Activated T-cell treated with anti-CD3 and anti-CD28 coated beads for 1 hour (primary cell): ENCODE measurements around the gene ACTR10.
"Not testable (repeated sequence)": the region's sequence is repeated elsewhere in the genome, so short reads cannot be mapped to it uniquely, and the experiment has no call there.

ENCODE experiments used
- DNase-seq: peaks from one replicate; pipeline ENCODE4 v3.0.0-alpha.2; 2020; ENCODE audit warnings: low read depth

The ACTR10 gene

GRCh38 chr14:58216544-58216943, 16.6 kb downstream of the ACTR10 start:
- DNase-seq = no peak

GRCh38 chr14:58227096-58227819, 27.3 kb downstream of the ACTR10 start:
- no peak for DNase-seq

- no peak for DNase-seq
Observed at GRCh38 chr14:58238252-58239243, 38.6 kb downstream of the ACTR10 start.

GRCh38 chr14:58239244-58240195, 39.6 kb downstream of the ACTR10 start:
- DNase-seq = peak; percentile 83

- no peak for DNase-seq
Observed at GRCh38 chr14:58243790-58244555, 44.0 kb downstream of the ACTR10 start.

DNA sequence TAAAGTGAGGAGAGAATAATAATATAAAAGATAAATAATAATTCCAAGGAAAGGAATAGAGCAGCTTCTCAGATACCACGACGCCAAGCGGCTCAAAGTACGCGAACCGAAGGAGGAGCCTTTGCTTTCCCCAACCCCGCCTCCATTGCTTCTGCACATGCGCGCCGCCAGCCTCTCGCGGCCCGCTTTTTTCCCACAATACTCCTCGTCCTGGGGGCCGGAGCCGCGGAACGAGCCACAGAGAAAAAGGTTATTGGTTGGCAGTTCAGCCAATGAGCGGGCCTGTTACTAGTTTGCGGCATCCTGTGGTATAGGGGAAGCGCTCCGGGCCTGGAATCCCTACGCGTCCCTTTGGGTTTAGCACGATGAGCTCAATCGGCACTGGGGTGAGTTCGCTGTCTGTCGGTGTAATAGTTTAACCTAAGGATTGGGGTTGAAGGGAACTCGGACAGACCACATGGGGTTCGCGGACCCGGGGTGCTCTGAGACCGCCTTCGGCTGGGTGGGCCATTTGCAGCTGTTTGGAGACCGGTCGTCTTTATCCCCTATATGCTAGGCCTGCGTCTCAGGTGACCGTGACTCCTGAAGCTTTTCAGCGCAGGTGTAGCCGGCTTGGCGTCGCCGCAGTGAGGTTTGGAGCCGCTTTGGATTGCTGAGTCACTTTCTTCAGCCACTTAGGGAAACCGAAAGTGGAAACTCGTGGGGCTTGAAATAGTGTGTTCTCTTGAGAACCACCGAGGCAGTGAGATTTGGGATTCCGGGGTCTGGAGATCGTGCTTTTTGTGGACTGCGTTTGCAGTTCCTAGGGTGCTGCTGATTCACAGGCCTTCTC, 44.8 kb downstream of the ACTR10 start, which contains the start of gene PSMA3:
TSS of gene PSMA3 (plus strand) at position 288 of the 832 bp plus-strand sequence. CDS start at position 366, 78 bp downstream.
- peak; percentile 96 for DNase-seq

- no peak for DNase-seq
Observed at GRCh38 chr14:58245562-58245961, 45.6 kb downstream of the ACTR10 start.

- no peak for DNase-seq
Observed at GRCh38 chr14:58249611-58250010, 49.7 kb downstream of the ACTR10 start.

GRCh38 chr14:58258156-58258555, 58.2 kb downstream of the ACTR10 start:
- DNase-seq = no peak

- not testable (repeated sequence) for DNase-seq
Observed at GRCh38 chr14:58262005-58262404, 62.1 kb downstream of the ACTR10 start.

DNA sequence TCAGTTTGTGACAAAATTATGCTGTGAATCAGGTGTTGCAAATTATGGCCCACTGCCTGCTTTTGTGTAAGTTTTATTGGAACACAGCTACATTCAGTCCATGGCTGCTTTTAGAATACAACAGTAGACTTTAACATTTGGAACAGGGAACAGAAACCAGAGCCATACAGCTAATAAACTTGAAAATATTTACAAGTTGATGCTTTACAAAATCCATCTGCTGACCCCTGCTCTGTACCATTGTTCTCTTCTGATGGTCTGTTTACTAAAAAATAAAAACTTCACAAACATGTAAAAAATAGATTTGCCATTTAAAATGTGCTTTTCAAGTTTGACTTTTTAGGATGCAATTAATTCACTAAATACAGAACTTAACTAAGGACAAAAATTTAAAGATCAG, 65.5 kb downstream of the ACTR10 start:
- DNase-seq = no peak

DNA sequence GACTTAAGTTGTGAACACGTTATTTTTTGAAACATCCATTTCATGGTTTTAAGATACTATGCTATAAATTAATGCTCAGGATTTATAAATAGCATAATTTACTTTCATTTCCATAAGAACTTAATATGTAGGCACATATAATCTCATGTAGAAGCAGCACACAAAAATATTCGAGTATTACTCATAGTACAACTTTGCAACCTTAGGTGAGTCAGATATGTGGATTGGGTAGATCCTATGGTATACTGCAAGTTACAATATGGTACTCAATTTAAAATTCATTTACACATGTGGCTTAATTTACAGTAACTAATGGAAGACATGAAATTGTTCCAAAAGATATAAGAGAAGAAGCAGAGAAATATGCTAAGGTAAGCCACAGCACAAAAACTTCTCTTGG, 70.7 kb downstream of the ACTR10 start:
- DNase-seq = no peak

DNA sequence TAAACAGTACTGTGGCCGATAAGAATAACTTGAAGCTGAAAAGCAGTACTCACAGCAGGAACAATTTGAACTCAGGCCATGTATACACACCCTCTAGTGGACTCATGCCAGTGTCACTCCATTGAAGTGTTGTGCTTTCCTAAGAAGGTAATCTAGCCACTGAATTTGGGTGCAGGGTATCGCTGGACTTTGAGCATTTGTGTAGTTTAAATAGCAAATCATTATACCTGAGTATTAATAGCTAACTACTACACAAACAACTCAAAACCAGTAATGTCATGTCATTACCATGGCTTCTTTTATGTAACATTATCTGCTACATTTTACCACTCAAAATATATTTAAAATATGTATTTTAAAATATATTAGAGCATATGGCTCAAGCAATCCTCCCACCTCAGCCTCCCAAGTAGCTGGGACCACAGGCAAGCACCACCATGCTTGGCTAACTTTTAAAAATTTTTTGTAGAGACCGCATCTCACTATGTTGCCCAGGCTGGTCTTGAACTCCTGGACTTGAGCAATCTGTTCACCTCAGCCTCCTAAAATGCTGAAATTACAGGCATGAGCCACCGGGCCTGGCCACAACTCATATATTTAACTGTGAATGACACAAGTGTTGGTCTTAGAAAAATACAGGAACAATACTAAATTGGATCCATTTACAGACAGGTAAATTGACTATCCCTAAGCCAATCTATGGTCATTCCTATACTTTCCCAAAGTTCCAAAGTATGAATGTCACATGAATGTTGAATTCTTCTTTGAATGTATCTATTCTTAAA, 72.8 kb downstream of the ACTR10 start:
- no peak for DNase-seq

DNA sequence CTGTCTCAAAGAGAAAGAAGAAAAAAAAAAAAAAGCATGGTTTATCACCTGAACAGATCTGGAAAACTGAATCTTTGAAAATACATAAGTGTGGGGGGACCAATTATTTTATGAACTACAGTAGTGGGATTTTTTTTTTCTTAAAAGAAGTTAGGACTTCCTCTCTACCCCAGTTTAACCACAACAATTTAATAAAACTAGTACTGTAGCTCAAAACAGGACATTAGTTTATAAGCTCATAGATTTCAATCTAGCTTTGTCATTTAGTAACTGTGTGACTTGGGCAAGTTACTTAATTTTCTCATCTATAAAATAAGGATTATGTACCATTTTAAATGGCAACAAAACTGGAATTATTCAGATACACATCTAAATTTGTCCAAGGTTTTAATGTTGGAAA, 74.9 kb downstream of the ACTR10 start:
- no peak for DNase-seq

DNA sequence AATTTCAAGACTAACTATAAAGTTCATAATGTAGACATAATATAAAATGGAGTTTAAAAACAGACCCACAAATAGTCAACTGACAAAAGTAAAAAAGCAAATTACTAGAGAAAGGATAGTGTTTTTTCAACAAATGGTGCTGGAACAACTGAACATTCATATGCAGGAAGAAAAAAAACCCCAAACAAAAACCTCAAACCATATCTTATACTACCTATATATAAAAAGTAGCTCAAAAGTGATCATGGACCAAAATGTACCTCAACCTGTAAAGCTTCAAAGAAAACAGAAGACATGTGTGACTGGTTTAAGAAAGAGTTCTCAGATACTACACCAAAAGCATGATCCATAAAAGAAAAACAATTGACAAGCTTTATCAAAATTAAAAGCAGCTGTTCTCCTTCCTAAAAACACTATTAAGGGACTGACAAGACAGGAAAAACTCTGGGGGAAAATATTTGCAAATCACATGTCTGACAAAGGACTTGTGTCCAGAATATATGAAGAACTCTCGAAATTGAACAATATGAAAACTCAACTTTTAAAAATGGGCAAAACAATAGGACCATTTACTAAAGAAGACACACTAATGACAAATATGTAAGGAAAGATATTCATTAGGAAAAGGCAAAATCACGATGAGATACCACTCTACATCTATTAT, 75.7 kb downstream of the ACTR10 start:
- DNase-seq = no peak

- no peak for DNase-seq
Observed at GRCh38 chr14:58276208-58276607, 76.3 kb downstream of the ACTR10 start.

DNA sequence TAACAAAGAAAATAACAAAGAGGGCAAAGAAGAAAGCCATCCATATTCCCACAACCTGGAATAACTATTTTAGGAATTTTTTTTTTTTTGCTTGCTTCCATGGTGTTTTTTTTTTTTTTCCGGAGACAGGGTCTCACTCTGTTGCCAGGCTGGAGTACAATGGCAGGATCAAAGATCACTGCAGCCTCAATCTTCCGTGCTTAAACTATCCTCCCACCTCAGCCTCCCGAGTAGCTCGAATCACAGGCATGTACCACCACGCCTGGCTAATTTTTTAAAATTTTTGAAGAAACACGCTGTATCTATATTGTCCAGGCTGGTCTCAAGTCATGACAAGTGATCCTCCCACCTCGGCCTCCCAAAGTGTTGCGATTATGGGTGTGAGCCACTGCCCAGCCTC, 78.2 kb downstream of the ACTR10 start:
- no peak for DNase-seq

GRCh38 chr14:58280954-58281787, 81.2 kb downstream of the ACTR10 start:
- no peak for DNase-seq
